ENCODE results near the gene FCRL5. TPM values are rescaled to one million over a fixed set of nuclear protein-coding genes. Genes with fewer than 3 reads are reported as not detected.

The FCRL5 gene
- total RNA-seq, 1 donor from 2014 or later = not detected

Other genes starting within 250 kb of the FCRL5 start
- gene FCRL4, start 45.6 kb upstream of the FCRL5 start, total RNA-seq = not detected in 2 replicates
- not detected in 2 replicates for gene FCRL3, start 148.3 kb upstream of the FCRL5 start, total RNA-seq
- not detected in 2 replicates for gene FCRL2, start 224.6 kb upstream of the FCRL5 start, total RNA-seq

All from glomerular endothelial cell (primary cell).